SK-N-SH treated with all-trans-retinoic acid at 6 μM for 48 hours (cell line): ENCODE results near the gene SCAND1.
"Not testable (repeated sequence)": the region's sequence is repeated elsewhere in the genome, so short reads cannot be mapped to it uniquely, and the experiment has no call there.

ENCODE experiments used
- ATAC-seq: fragments of 200-7000 bp; cut with Tn5 transposase; 3 replicates; pipeline ENCODE4 v1.9.1; 2020; ENCODE audit warnings: mild to moderate bottlenecking, moderate library complexity
- ARNTL ChIP-seq: fragments of 450-650 bp; formaldehyde crosslinking; IDR thresholded peaks from 2 replicates; pipeline ENCODE4 v1.5.0; 2020; ENCODE audit warnings: low read depth, mild to moderate bottlenecking, moderate library complexity, borderline replicate concordance
- BACH2 ChIP-seq: fragments of 250-450 bp; sonication (Bioruptor Pico); IDR thresholded peaks from 2 replicates; pipeline ENCODE4 v1.9.0; 2021; ENCODE audit warnings: mild to moderate bottlenecking, borderline replicate concordance
- CREB5 ChIP-seq: fragments of 250-450 bp; sonication (Bioruptor Pico); IDR thresholded peaks from 2 replicates; pipeline ENCODE4 v1.5.1; 2020; ENCODE audit warnings: low read depth, mild to moderate bottlenecking, moderate library complexity
- CSDC2 ChIP-seq: fragments of 250-450 bp; sonication (Bioruptor Pico); IDR thresholded peaks from 2 replicates; pipeline ENCODE4 v1.5.0; 2020; ENCODE audit warnings: mild to moderate bottlenecking, moderate library complexity
- CSRNP3 ChIP-seq: fragments of 250-450 bp; sonication (Bioruptor Pico); IDR thresholded peaks from 2 replicates; pipeline ENCODE4 v1.5.1; 2021; ENCODE audit warnings: mild to moderate bottlenecking, moderate library complexity
- ESRRG ChIP-seq: fragments of 250-450 bp; sonication (Bioruptor Pico); IDR thresholded peaks from 2 replicates; pipeline ENCODE4 v1.6.1; 2021; ENCODE audit warnings: mild to moderate bottlenecking
- GLIS3 ChIP-seq: fragments of 250-450 bp; sonication (Bioruptor Pico); IDR thresholded peaks from 2 replicates; pipeline ENCODE4 v1.5.0; 2020; ENCODE audit warnings: mild to moderate bottlenecking, moderate library complexity
- ISL1 ChIP-seq: fragments of 250-450 bp; sonication (Bioruptor Pico); IDR thresholded peaks from 2 replicates; pipeline ENCODE4 v2.1.2; 2022; ENCODE audit warnings: mild to moderate bottlenecking, moderate library complexity
- OSR1 ChIP-seq: fragments of 250-450 bp; sonication (Bioruptor Pico); IDR thresholded peaks from 2 replicates; pipeline ENCODE4 v1.8.0; 2022; ENCODE audit warnings: moderate library complexity, mild to moderate bottlenecking, inconsistent platforms
- PATZ1 ChIP-seq: fragments of 250-450 bp; sonication (Bioruptor Pico); IDR thresholded peaks from 2 replicates; pipeline ENCODE4 v1.8.0; 2020; ENCODE audit warnings: mild to moderate bottlenecking, moderate library complexity, borderline replicate concordance
- PPARA ChIP-seq: fragments of 250-450 bp; sonication (Bioruptor Pico); IDR thresholded peaks from 2 replicates; pipeline ENCODE4 v1.5.0; 2020; ENCODE audit warnings: mild to moderate bottlenecking, borderline replicate concordance
- RARB ChIP-seq: fragments of 250-450 bp; sonication (Bioruptor Pico); IDR thresholded peaks from 2 replicates; pipeline ENCODE4 v1.8.0; 2021; ENCODE audit warnings: mild to moderate bottlenecking, moderate library complexity
- SNAI2 ChIP-seq: fragments of 250-450 bp; sonication (Bioruptor Pico); IDR thresholded peaks from 2 replicates; pipeline ENCODE4 v1.5.0; 2020; ENCODE audit warnings: mild to moderate bottlenecking, moderate library complexity
- TCF4 ChIP-seq: fragments of 250-450 bp; sonication (Bioruptor Pico); IDR thresholded peaks from 2 replicates; pipeline ENCODE4 v1.8.0; 2021; ENCODE audit warnings: mild to moderate bottlenecking, moderate library complexity, borderline replicate concordance
- TOX ChIP-seq: fragments of 250-450 bp; sonication (Bioruptor Pico); IDR thresholded peaks from 2 replicates; pipeline ENCODE4 v1.8.0; 2021; ENCODE audit warnings: mild to moderate bottlenecking, moderate library complexity, borderline replicate concordance
- ZC3H10 ChIP-seq: fragments of 250-450 bp; sonication (Bioruptor Pico); IDR thresholded peaks from 2 replicates; pipeline ENCODE4 v1.5.1; 2021; ENCODE audit warnings: mild to moderate bottlenecking, moderate library complexity
- ZFP3 ChIP-seq: fragments of 250-450 bp; sonication (Bioruptor Pico); IDR thresholded peaks from 2 replicates; pipeline ENCODE4 v1.5.0; 2020; ENCODE audit warnings: mild to moderate bottlenecking, moderate library complexity
- ZFP30 ChIP-seq: fragments of 450-650 bp; formaldehyde crosslinking; IDR thresholded peaks from 2 replicates; pipeline ENCODE4 v1.5.0; 2022; ENCODE audit warnings: mild to moderate bottlenecking, moderate library complexity
- ZNF565 ChIP-seq: fragments of 450-650 bp; formaldehyde crosslinking; conservative IDR thresholded peaks from 2 replicates; pipeline ENCODE4 v1.5.0; 2020; ENCODE audit warnings: low read depth, mild to moderate bottlenecking, moderate library complexity
- ZNF70 ChIP-seq: fragments of 450-650 bp; formaldehyde crosslinking; IDR thresholded peaks from 2 replicates; pipeline ENCODE4 v1.5.0; 2020; ENCODE audit warnings: mild to moderate bottlenecking, moderate library complexity
- ZNF8 ChIP-seq: fragments of 450-650 bp; formaldehyde crosslinking; IDR thresholded peaks from 2 replicates; pipeline ENCODE4 v1.5.0; 2020; ENCODE audit warnings: mild to moderate bottlenecking, moderate library complexity
- TF ChIP-seq, protein P1 (sequence below): fragments of 250-450 bp; sonication (Bioruptor Pico); IDR thresholded peaks from 2 replicates; pipeline ENCODE4 v1.5.0; 2020; ENCODE audit warnings: mild to moderate bottlenecking, moderate library complexity

The SCAND1 gene

GRCh38 chr20:35972462-35972861 lies 18.2 kb upstream of the SCAND1 start:
- ATAC-seq, result peak; percentile 20; the same call in 1 of the 3 replicates
- peak; percentile 13; the same call in 1 of the 2 replicates for TF ChIP-seq TCF4
- TF ChIP-seq BACH2 (CRISPR knock-in tag), result no peak

- ATAC-seq, result no peak
- TF ChIP-seq ISL1 (CRISPR knock-in tag) (no peak), TCF4 (no peak), RARB (no peak), ESRRG (no peak)
Measured at GRCh38 chr20:35971981-35972380, 17.7 kb upstream of the SCAND1 start.

GRCh38 chr20:35968930-35969329 lies 14.6 kb upstream of the SCAND1 start:
- ATAC-seq, result no peak
- TF ChIP-seq PPARA (CRISPR knock-in tag) (no peak), ARNTL (CRISPR knock-in tag) (no peak), ZFP3 (CRISPR knock-in tag) (no peak), BACH2 (CRISPR knock-in tag) (no peak)

DNA sequence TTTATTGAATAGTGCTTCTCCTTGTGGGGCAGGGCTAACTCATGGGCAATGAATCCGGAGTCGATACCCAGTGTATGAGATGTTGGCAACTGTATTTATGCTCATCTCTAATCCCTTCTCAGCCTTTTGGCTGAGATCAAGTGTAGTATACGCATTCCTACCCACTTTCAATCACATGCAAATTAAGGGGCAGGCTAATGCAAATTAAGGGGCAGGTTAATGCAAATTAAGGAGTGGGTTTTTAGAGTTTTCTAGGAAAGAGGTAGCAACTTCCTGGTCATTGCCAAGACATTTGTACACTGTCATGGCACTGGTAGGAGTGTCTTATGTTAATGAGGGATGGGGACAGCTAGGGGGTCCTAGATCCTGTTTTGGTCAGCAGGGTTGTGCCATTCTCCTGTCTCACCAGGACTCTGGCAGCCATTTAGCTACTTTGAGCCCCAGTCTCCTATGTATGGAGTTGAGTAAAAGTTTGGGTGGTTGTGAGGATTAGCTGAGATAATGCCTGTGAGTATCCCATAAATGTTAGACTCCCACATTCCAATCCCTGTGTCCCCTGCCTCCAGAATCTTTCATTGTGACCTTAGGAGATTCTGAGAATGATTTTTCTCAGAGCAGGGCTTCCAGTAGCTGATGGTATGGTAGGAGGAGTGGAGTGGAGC lies 13.8 kb upstream of the SCAND1 start, which contains the start of gene CNBD2:
Gene CNBD2, plus strand, starts transcription at position 612 of the 662 bp plus-strand sequence. CDS start 173 bp downstream, outside the sequence.
- TF ChIP-seq ZFP30 (CRISPR knock-in tag) (no peak), CREB5 (CRISPR knock-in tag) (no peak), CSDC2 (no peak), ZNF70 (CRISPR knock-in tag) (no peak), TCF4 (no peak)
- TF ChIP-seq, protein P1, sequence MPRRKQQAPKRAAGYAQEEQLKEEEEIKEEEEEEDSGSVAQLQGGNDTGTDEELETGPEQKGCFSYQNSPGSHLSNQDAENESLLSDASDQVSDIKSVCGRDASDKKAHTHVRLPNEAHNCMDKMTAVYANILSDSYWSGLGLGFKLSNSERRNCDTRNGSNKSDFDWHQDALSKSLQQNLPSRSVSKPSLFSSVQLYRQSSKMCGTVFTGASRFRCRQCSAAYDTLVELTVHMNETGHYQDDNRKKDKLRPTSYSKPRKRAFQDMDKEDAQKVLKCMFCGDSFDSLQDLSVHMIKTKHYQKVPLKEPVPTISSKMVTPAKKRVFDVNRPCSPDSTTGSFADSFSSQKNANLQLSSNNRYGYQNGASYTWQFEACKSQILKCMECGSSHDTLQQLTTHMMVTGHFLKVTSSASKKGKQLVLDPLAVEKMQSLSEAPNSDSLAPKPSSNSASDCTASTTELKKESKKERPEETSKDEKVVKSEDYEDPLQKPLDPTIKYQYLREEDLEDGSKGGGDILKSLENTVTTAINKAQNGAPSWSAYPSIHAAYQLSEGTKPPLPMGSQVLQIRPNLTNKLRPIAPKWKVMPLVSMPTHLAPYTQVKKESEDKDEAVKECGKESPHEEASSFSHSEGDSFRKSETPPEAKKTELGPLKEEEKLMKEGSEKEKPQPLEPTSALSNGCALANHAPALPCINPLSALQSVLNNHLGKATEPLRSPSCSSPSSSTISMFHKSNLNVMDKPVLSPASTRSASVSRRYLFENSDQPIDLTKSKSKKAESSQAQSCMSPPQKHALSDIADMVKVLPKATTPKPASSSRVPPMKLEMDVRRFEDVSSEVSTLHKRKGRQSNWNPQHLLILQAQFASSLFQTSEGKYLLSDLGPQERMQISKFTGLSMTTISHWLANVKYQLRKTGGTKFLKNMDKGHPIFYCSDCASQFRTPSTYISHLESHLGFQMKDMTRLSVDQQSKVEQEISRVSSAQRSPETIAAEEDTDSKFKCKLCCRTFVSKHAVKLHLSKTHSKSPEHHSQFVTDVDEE, result no peak
- ATAC-seq, result no peak

GRCh38 chr20:35963878-35964277 lies 9.6 kb upstream of the SCAND1 start:
- TF ChIP-seq PPARA (CRISPR knock-in tag) (no peak), TOX (CRISPR knock-in tag) (no peak), ISL1 (CRISPR knock-in tag) (no peak), PATZ1 (CRISPR knock-in tag) (no peak), RARB (no peak), CSRNP3 (CRISPR knock-in tag) (no peak), OSR1 (CRISPR knock-in tag) (no peak), ZNF565 (no peak), SNAI2 (CRISPR knock-in tag) (no peak), TCF4 (no peak), ESRRG (no peak), CSDC2 (no peak), BACH2 (CRISPR knock-in tag) (no peak), ZFP30 (CRISPR knock-in tag) (no peak), GLIS3 (CRISPR knock-in tag) (no peak), CREB5 (CRISPR knock-in tag) (no peak), ZNF8 (CRISPR knock-in tag) (no peak), ZC3H10 (no peak)
- ATAC-seq, result no peak

DNA sequence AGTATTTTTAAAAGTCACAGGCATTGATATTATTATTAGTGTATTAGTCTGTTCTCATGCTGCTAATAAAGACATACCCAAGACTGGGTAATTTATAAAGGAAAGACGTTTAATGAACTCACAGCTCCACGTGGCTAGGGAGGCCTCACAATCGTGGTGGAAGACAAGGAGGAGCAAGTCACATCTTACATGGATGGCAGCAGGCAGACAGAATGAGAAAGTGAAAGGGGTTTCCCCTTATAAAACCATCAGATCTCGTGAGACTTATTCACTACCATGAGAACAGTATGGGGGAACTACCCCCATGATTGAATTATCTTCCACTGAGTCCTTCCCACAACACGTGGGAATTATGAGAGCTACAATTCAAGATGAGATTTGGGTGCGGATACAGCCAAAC lies 5.0 kb upstream of the SCAND1 start:
- not testable (repeated sequence) for ATAC-seq
